ENCODE data around the gene DMRT1.

DMRT1 gene

DNA sequence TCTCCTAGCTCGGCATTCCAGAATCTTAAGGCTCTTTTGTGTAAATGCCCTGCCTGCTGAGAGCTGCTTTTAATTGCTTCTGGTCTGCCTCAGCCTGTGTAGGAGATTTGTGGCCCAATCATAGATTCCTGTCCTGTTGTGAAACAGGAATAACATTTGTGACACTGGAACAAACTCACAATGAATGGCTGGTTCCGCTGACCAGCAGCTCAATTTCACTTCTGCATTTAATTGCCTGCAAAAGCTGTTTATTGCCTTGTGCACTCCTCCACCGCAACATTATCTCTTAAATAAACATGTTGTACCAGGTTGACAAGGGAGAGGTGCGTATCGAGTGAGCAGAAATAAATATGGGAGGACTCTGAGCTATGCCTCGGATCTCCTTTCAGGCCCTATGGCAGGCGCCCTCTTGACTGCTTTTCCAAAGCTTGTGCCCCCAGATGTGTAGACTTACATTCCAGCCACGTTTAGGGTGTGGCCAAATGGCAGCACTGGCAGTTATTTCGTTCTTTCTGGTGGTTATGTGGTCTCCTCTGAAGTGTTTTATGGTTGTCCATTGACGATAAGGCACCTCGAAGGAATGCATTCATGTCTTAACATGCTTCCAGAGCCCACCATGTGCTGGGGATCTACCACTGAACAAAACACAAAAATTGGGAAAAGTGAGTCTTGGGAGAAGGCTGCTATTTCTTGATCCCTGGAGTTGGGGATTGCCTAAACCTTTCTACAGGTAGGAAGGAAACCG is 58.1 kb downstream of the DMRT1 start (continued):
- TF ChIP-seq, protein P1, sequence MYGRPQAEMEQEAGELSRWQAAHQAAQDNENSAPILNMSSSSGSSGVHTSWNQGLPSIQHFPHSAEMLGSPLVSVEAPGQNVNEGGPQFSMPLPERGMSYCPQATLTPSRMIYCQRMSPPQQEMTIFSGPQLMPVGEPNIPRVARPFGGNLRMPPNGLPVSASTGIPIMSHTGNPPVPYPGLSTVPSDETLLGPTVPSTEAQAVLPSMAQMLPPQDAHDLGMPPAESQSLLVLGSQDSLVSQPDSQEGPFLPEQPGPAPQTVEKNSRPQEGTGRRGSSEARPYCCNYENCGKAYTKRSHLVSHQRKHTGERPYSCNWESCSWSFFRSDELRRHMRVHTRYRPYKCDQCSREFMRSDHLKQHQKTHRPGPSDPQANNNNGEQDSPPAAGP (tag by site-specific recombination; IDR thresholded peaks at IDR 0.05) = peak; percentile 89
- TF ChIP-seq ZSCAN30 (tag by site-specific recombination; IDR thresholded peaks at IDR 0.05) (peak; percentile 67; the same call in 1 of the 2 replicates), ZNF341 (tag by site-specific recombination; IDR thresholded peaks at IDR 0.05; ENCODE audit: low read depth) (peak; percentile 61), ZBTB20 (tag by site-specific recombination; IDR thresholded peaks at IDR 0.05) (0 out of 2 replicates have a peak, but pooled peaks have one; percentile 17), ZNF843 (tag by site-specific recombination; IDR thresholded peaks at IDR 0.05) (peak; percentile 94), ZNF600 (tag by site-specific recombination; IDR thresholded peaks at IDR 0.05) (peak; percentile 31; the same call in 1 of the 2 replicates), KLF1 (tag by site-specific recombination; IDR thresholded peaks at IDR 0.05) (peak; percentile 88), ZNF335 (tag by site-specific recombination; conservative IDR thresholded peaks at IDR 0.05) (peak; percentile 67), ZBTB8A (tag by site-specific recombination; IDR thresholded peaks at IDR 0.05) (peak; percentile 65), ZNF561 (tag by site-specific recombination; IDR thresholded peaks at IDR 0.05; ENCODE audit: borderline replicate concordance) (peak; percentile 3; the same call in 1 of the 2 replicates), ZFP3 (tag by site-specific recombination; IDR thresholded peaks at IDR 0.05; ENCODE audit: low read depth) (peak; percentile 17; the same call in 1 of the 2 replicates), GLIS1 (tag by site-specific recombination; IDR thresholded peaks at IDR 0.05) (peak; percentile 51), KLF7 (tag by site-specific recombination; IDR thresholded peaks at IDR 0.05; ENCODE audit: borderline replicate concordance) (peak; percentile 65; the same call in 1 of the 2 replicates), ZNF132 (tag by site-specific recombination; IDR thresholded peaks at IDR 0.05; ENCODE audit: borderline replicate concordance) (no peak), ZEB2 (tag by site-specific recombination; IDR thresholded peaks at IDR 0.05) (peak; percentile 54; the same call in 1 of the 2 replicates), ZNF138 (tag by site-specific recombination; IDR thresholded peaks at IDR 0.05; ENCODE audit: borderline replicate concordance) (no peak), ZBTB17 (tag by site-specific recombination; IDR thresholded peaks at IDR 0.05) (peak; percentile 80)
- TF ChIP-seq, protein P2, sequence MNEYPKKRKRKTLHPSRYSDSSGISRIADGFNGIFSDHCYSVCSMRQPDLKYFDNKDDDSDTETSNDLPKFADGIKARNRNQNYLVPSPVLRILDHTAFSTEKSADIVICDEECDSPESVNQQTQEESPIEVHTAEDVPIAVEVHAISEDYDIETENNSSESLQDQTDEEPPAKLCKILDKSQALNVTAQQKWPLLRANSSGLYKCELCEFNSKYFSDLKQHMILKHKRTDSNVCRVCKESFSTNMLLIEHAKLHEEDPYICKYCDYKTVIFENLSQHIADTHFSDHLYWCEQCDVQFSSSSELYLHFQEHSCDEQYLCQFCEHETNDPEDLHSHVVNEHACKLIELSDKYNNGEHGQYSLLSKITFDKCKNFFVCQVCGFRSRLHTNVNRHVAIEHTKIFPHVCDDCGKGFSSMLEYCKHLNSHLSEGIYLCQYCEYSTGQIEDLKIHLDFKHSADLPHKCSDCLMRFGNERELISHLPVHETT (tag by site-specific recombination; IDR thresholded peaks at IDR 0.05) = peak; percentile 38; the same call in 1 of the 2 replicates
- TF ChIP-seq, protein P3, sequence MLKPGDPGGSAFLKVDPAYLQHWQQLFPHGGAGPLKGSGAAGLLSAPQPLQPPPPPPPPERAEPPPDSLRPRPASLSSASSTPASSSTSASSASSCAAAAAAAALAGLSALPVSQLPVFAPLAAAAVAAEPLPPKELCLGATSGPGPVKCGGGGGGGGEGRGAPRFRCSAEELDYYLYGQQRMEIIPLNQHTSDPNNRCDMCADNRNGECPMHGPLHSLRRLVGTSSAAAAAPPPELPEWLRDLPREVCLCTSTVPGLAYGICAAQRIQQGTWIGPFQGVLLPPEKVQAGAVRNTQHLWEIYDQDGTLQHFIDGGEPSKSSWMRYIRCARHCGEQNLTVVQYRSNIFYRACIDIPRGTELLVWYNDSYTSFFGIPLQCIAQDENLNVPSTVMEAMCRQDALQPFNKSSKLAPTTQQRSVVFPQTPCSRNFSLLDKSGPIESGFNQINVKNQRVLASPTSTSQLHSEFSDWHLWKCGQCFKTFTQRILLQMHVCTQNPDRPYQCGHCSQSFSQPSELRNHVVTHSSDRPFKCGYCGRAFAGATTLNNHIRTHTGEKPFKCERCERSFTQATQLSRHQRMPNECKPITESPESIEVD (tag by site-specific recombination; IDR thresholded peaks at IDR 0.05) = peak; percentile 86
- TF ChIP-seq, protein P4, sequence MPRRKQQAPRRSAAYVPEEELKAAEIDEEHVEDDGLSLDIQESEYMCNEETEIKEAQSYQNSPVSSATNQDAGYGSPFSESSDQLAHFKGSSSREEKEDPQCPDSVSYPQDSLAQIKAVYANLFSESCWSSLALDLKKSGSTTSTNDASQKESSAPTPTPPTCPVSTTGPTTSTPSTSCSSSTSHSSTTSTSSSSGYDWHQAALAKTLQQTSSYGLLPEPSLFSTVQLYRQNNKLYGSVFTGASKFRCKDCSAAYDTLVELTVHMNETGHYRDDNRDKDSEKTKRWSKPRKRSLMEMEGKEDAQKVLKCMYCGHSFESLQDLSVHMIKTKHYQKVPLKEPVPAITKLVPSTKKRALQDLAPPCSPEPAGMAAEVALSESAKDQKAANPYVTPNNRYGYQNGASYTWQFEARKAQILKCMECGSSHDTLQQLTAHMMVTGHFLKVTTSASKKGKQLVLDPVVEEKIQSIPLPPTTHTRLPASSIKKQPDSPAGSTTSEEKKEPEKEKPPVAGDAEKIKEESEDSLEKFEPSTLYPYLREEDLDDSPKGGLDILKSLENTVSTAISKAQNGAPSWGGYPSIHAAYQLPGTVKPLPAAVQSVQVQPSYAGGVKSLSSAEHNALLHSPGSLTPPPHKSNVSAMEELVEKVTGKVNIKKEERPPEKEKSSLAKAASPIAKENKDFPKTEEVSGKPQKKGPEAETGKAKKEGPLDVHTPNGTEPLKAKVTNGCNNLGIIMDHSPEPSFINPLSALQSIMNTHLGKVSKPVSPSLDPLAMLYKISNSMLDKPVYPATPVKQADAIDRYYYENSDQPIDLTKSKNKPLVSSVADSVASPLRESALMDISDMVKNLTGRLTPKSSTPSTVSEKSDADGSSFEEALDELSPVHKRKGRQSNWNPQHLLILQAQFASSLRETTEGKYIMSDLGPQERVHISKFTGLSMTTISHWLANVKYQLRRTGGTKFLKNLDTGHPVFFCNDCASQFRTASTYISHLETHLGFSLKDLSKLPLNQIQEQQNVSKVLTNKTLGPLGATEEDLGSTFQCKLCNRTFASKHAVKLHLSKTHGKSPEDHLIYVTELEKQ (tag by site-specific recombination; IDR thresholded peaks at IDR 0.05; ENCODE audit: borderline replicate concordance) = peak; percentile 80; the same call in 1 of the 2 replicates
- TF ChIP-seq, protein P5, sequence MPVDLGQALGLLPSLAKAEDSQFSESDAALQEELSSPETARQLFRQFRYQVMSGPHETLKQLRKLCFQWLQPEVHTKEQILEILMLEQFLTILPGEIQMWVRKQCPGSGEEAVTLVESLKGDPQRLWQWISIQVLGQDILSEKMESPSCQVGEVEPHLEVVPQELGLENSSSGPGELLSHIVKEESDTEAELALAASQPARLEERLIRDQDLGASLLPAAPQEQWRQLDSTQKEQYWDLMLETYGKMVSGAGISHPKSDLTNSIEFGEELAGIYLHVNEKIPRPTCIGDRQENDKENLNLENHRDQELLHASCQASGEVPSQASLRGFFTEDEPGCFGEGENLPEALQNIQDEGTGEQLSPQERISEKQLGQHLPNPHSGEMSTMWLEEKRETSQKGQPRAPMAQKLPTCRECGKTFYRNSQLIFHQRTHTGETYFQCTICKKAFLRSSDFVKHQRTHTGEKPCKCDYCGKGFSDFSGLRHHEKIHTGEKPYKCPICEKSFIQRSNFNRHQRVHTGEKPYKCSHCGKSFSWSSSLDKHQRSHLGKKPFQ (tag by site-specific recombination; IDR thresholded peaks at IDR 0.05) = peak; percentile 24; the same call in 1 of the 2 replicates
- TF ChIP-seq, protein P6, sequence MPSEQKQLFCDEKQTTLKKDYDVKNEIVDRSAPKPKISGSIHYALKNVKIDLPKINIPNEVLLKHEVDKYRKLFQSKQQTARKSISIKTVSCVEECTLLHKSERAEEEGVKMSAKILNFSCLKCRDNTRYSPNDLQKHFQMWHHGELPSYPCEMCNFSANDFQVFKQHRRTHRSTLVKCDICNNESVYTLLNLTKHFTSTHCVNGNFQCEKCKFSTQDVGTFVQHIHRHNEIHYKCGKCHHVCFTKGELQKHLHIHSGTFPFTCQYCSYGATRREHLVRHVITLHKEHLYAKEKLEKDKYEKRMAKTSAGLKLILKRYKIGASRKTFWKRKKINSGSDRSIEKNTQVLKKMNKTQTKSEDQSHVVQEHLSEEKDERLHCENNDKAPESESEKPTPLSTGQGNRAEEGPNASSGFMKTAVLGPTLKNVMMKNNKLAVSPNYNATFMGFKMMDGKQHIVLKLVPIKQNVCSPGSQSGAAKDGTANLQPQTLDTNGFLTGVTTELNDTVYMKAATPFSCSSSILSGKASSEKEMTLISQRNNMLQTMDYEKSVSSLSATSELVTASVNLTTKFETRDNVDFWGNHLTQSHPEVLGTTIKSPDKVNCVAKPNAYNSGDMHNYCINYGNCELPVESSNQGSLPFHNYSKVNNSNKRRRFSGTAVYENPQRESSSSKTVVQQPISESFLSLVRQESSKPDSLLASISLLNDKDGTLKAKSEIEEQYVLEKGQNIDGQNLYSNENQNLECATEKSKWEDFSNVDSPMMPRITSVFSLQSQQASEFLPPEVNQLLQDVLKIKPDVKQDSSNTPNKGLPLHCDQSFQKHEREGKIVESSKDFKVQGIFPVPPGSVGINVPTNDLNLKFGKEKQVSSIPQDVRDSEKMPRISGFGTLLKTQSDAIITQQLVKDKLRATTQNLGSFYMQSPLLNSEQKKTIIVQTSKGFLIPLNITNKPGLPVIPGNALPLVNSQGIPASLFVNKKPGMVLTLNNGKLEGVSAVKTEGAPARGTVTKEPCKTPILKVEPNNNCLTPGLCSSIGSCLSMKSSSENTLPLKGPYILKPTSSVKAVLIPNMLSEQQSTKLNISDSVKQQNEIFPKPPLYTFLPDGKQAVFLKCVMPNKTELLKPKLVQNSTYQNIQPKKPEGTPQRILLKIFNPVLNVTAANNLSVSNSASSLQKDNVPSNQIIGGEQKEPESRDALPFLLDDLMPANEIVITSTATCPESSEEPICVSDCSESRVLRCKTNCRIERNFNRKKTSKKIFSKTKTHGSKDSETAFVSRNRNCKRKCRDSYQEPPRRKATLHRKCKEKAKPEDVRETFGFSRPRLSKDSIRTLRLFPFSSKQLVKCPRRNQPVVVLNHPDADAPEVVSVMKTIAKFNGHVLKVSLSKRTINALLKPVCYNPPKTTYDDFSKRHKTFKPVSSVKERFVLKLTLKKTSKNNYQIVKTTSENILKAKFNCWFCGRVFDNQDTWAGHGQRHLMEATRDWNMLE (tag by site-specific recombination; conservative IDR thresholded peaks at IDR 0.05; ENCODE audit: low read depth) = no peak
- TF ChIP-seq, protein P7, sequence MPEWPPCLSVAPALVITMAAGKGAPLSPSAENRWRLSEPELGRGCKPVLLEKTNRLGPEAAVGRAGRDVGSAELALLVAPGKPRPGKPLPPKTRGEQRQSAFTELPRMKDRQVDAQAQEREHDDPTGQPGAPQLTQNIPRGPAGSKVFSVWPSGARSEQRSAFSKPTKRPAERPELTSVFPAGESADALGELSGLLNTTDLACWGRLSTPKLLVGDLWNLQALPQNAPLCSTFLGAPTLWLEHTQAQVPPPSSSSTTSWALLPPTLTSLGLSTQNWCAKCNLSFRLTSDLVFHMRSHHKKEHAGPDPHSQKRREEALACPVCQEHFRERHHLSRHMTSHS (tag by site-specific recombination; IDR thresholded peaks at IDR 0.05) = no peak

Measured in HEK293 (cell line).